ENCODE data around the gene FOXJ1.

The FOXJ1 gene

GRCh38 chr17:76156662-76156991 lies 15.6 kb upstream of the FOXJ1 start:
- Histone ChIP-seq H3K9ac (no peak overlapping the region), H3K4me1 (ENCODE audit: low read depth, poor library complexity, severe bottlenecking) (no peaks in the 10 kb centered on the region), H3K36me3 (ENCODE audit: insufficient read depth) (no peaks in the 10 kb centered on the region), H3K27ac (no peak overlapping the region), H3K4me2 (no peak overlapping the region), H3K79me2 (ENCODE audit: insufficient read depth, low read depth) (no peaks in the 10 kb centered on the region), H3K4me3 (IDR thresholded peaks at IDR 0.05; ENCODE audit: insufficient read depth, low read depth, low read length) (no peak overlapping the region), H4K20me1 (ENCODE audit: insufficient read depth) (no peaks in the 10 kb centered on the region), H2AFZ (ENCODE audit: low read depth) (no peak overlapping the region), H3K27me3 (ENCODE audit: insufficient read depth, low read depth) (no peaks in the 10 kb centered on the region)
- no peak for TF ChIP-seq CTCF (conservative IDR thresholded peaks at IDR 0.05; ENCODE audit: low read depth, low read length)

DNA sequence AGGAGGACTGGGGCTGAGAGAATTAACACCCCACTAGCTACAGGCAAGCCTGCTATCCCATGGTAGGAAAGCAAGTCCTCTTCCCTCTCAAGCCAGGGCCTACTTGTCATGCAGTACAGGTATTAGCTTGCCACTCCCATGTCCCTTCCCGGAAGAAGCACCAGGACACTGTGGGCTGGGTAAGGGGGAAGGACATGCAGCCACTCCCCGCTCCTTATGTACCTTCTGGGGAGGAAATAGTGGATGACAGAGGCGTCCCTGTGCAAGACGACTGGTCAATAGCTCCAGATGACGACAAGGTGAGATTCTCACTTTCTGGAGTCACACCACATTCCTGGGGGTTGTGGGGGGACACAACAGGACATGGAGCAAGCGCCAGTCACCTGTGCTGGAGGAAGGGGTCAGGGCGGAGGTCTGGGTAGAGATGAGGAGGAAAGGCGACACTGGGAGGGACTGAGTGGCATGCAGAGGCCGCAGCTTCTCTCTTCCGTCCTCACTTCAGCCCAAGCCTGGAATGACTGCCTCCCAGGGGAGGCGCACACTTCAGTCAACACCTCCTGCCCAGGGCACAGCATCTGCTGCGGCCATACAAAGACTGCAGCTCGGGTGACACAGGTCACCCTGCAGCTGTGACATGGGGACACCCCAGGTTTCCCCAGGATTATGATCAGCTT lies 15.1 kb upstream of the FOXJ1 start:
- Histone ChIP-seq H3K79me2 (ENCODE audit: insufficient read depth, low read depth) (no peaks in the 10 kb centered on the region), H3K4me3 (IDR thresholded peaks at IDR 0.05; ENCODE audit: insufficient read depth, low read depth, low read length) (no peak overlapping the region), H3K36me3 (ENCODE audit: insufficient read depth) (no peaks in the 10 kb centered on the region), H3K4me2 (no peak overlapping the region), H3K9ac (no peak overlapping the region), H4K20me1 (ENCODE audit: insufficient read depth) (no peaks in the 10 kb centered on the region), H2AFZ (ENCODE audit: low read depth) (no peak overlapping the region), H3K4me1 (ENCODE audit: low read depth, poor library complexity, severe bottlenecking) (no peaks in the 10 kb centered on the region), H3K27ac (no peak overlapping the region), H3K27me3 (ENCODE audit: insufficient read depth, low read depth) (no peaks in the 10 kb centered on the region)
- TF ChIP-seq CTCF (conservative IDR thresholded peaks at IDR 0.05; ENCODE audit: low read depth, low read length) = no peak

DNA sequence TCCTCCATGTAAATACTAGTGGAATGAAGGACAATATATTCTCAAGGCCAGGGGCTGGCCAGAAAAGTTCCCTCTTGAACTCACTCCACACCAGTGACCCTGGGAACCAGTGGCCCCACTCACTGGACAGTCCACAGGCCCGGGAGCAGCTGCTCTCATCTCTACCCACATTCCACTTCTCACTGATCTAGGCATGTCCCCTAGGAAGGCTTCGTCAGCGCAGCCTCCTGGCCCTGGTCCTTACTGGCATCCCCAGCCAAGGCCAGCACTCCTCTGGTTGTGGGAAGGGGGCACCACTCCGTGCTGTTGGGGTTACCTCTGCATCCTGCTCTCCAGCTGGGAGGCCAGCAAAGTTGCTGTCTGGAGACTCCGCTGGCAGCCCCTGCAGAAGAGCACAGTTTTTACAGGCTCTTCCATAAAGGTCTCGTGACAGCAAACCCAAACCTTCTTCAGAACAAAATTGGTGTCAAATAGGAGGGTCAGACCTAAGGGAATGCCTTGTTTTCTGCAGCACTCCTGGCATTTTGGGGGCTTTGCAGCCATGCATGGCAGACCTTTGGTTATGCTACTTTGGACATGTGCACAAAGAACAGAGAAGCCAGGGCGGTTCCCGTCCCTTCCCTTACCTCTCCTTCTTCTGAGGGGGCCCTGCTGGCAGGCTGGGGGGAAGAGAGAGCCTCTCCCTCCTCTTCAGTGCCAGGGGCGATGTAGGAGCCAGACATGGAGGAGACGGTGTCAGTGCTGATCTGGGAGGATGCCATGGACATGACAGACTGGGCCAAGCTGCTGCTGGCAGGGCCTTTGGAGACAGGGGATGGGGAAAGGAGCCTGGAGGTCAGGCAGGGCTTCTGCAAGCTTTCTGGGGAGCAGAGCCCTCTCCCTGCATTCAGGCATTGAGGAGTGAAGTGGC lies 14.1 kb upstream of the FOXJ1 start:
- H3K4me1 ChIP-seq (ENCODE audit: low read depth, poor library complexity, severe bottlenecking) = no peaks in the 10 kb centered on the region
- H3K9ac ChIP-seq = no peak overlapping the region

GRCh38 chr17:76154292-76154691 lies 13.2 kb upstream of the FOXJ1 start:
- Histone ChIP-seq H3K4me2 (no peak overlapping the region), H2AFZ (ENCODE audit: low read depth) (no peak overlapping the region), H3K9ac (no peak overlapping the region), H4K20me1 (ENCODE audit: insufficient read depth) (no peaks in the 10 kb centered on the region), H3K27ac (no peak overlapping the region), H3K79me2 (ENCODE audit: insufficient read depth, low read depth) (no peaks in the 10 kb centered on the region), H3K36me3 (ENCODE audit: insufficient read depth) (no peaks in the 10 kb centered on the region), H3K4me1 (ENCODE audit: low read depth, poor library complexity, severe bottlenecking) (no peaks in the 10 kb centered on the region), H3K27me3 (ENCODE audit: insufficient read depth, low read depth) (no peaks in the 10 kb centered on the region), H3K4me3 (IDR thresholded peaks at IDR 0.05; ENCODE audit: insufficient read depth, low read depth, low read length) (no peak overlapping the region)
- TF ChIP-seq CTCF (conservative IDR thresholded peaks at IDR 0.05; ENCODE audit: low read depth, low read length) = no peak

More for the DNA sequence above, 14.1 kb upstream of the FOXJ1 start:
- no peak overlapping the region for H3K4me2 ChIP-seq
- no peaks in the 10 kb centered on the region for H3K27me3 ChIP-seq (ENCODE audit: insufficient read depth, low read depth)
- no peaks in the 10 kb centered on the region for H3K36me3 ChIP-seq (ENCODE audit: insufficient read depth)
- no peak overlapping the region for H3K27ac ChIP-seq
- H4K20me1 ChIP-seq (ENCODE audit: insufficient read depth) = no peaks in the 10 kb centered on the region
- no peak overlapping the region for H3K4me3 ChIP-seq (IDR thresholded peaks at IDR 0.05; ENCODE audit: insufficient read depth, low read depth, low read length)
- H2AFZ ChIP-seq (ENCODE audit: low read depth) = no peak overlapping the region
- no peaks in the 10 kb centered on the region for H3K79me2 ChIP-seq (ENCODE audit: insufficient read depth, low read depth)
- no peak for TF ChIP-seq CTCF (conservative IDR thresholded peaks at IDR 0.05; ENCODE audit: low read depth, low read length)
